Mesendoderm (in vitro differentiated cells): ENCODE results near the gene STOM.
"Not testable (repeated sequence)": the region's sequence is repeated elsewhere in the genome, so short reads cannot be mapped to it uniquely, and the experiment has no call there.

Source experiments
- DNase-seq: peaks from one replicate; pipeline ENCODE4 v3.0.0; 2013
- H2AK5ac ChIP-seq: 2 replicates; pipeline ENCODE4 v1.6.1; 2013; ENCODE audit warnings: low read length, inconsistent platforms
- H2BK120ac ChIP-seq: 2 replicates; pipeline ENCODE4 v1.6.1; 2013; ENCODE audit warnings: low read depth, mild to moderate bottlenecking, low read length, moderate library complexity, mixed read lengths
- H2BK15ac ChIP-seq: replicated peaks from 2 replicates; pipeline ENCODE4 v1.6.1; 2013; ENCODE audit warnings: low read depth, mild to moderate bottlenecking, moderate library complexity
- H2BK5ac ChIP-seq: 2 replicates; pipeline ENCODE4 v1.6.1; 2013; ENCODE audit warnings: low read length, inconsistent platforms
- H3K18ac ChIP-seq: 2 replicates; pipeline ENCODE4 v1.6.1; 2013; ENCODE audit warnings: mild to moderate bottlenecking, low read length, mixed read lengths
- H3K23ac ChIP-seq: one replicate; pipeline ENCODE4 v1.6.1; 2013; ENCODE audit warnings: low read length
- H3K27ac ChIP-seq: 2 replicates; pipeline ENCODE4 v1.5.1; 2013; ENCODE audit warnings: low read depth, mild to moderate bottlenecking, inconsistent platforms, low read length, moderate library complexity
- H3K27me3 ChIP-seq: 2 replicates; pipeline ENCODE4 v1.6.1; 2013; ENCODE audit warnings: low read length, control low read depth, mild to moderate bottlenecking, inconsistent platforms; ENCODE audit not compliant: insufficient read depth, poor library complexity
- H3K36me3 ChIP-seq: 2 replicates; pipeline ENCODE4 v1.6.1; 2013; ENCODE audit warnings: low read length, inconsistent platforms; ENCODE audit not compliant: control insufficient read depth, insufficient read depth
- H3K4ac ChIP-seq: one replicate; pipeline ENCODE4 v1.6.1; 2013; ENCODE audit warnings: low read depth, mild to moderate bottlenecking, low read length, moderate library complexity
- H3K4me1 ChIP-seq: 2 replicates; pipeline ENCODE4 v1.6.1; 2013; ENCODE audit warnings: low read depth, low read length, inconsistent platforms; ENCODE audit not compliant: control insufficient read depth
- H3K4me2 ChIP-seq: 2 replicates; pipeline ENCODE4 v1.6.1; 2013; ENCODE audit warnings: low read length
- H3K4me3 ChIP-seq: 2 replicates; pipeline ENCODE4 v1.5.1; 2013; ENCODE audit warnings: mild to moderate bottlenecking, low read length
- H3K56ac ChIP-seq: one replicate; pipeline ENCODE4 v1.6.1; 2013; ENCODE audit warnings: low read length
- H3K79me1 ChIP-seq: 2 replicates; pipeline ENCODE4 v1.6.1; 2013; ENCODE audit warnings: low read length, inconsistent platforms
- H3K79me2 ChIP-seq: 2 replicates; pipeline ENCODE4 v1.6.1; 2013; ENCODE audit warnings: mild to moderate bottlenecking, low read length; ENCODE audit not compliant: control insufficient read depth, insufficient read depth
- H3K9ac ChIP-seq: 2 replicates; pipeline ENCODE4 v1.6.1; 2013; ENCODE audit warnings: low read length, inconsistent platforms
- H4K5ac ChIP-seq: one replicate; pipeline ENCODE4 v1.6.1; 2013; ENCODE audit warnings: low read length
- H4K8ac ChIP-seq: one replicate; pipeline ENCODE4 v1.6.1; 2013; ENCODE audit warnings: low read depth, mild to moderate bottlenecking, control low read depth, low read length, moderate library complexity
- WGBS: extraction: QIAGEN DNeasy Blood & Tissue Kit; methylation state at CpG from one replicate; pipeline ENCODE4 v1.1.7; 2013; ENCODE audit warnings: low lambda C conversion rate, missing lambda C conversion rate; ENCODE audit not compliant: insufficient coverage; ENCODE audit errors: extremely low coverage; 5-methylcytosine and 5-hydroxymethylcytosine counted together

STOM gene

DNA sequence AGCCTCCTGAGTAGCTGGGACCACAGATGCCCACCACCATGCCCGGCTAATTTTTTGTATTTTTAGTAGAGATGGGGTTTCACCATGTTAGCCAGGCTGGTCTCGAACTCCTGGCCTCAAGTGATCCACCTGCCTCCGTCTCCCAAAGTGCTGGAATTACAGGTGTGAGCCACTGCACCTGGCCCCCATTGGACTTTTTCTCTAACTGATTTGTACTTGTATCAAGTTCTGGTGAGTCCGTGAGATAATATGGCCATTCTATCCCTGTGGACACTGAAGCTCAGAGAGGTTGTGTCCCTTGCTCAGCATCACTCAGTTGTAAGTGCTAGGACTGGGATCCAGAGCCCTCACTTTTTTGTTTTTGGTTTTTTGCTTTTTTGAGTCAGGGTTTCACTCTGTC lies 78.5 kb downstream of the STOM start:
- not testable (repeated sequence) for H2AK5ac ChIP-seq, H3K18ac ChIP-seq, H2BK120ac ChIP-seq, H3K79me2 ChIP-seq, H2BK5ac ChIP-seq, H3K4me2 ChIP-seq, H3K36me3 ChIP-seq, H3K9ac ChIP-seq, H2BK15ac ChIP-seq, H4K5ac ChIP-seq, H4K8ac ChIP-seq, H3K4ac ChIP-seq, H3K27ac ChIP-seq, H3K23ac ChIP-seq, H3K27me3 ChIP-seq, DNase-seq, H3K4me3 ChIP-seq, H3K79me1 ChIP-seq, H3K56ac ChIP-seq
- H3K4me1 ChIP-seq = peaks cover 12% of the 10 kb centered on the region
- no CpG with 5 or more reads among the region's 4 CpGs for WGBS

DNA sequence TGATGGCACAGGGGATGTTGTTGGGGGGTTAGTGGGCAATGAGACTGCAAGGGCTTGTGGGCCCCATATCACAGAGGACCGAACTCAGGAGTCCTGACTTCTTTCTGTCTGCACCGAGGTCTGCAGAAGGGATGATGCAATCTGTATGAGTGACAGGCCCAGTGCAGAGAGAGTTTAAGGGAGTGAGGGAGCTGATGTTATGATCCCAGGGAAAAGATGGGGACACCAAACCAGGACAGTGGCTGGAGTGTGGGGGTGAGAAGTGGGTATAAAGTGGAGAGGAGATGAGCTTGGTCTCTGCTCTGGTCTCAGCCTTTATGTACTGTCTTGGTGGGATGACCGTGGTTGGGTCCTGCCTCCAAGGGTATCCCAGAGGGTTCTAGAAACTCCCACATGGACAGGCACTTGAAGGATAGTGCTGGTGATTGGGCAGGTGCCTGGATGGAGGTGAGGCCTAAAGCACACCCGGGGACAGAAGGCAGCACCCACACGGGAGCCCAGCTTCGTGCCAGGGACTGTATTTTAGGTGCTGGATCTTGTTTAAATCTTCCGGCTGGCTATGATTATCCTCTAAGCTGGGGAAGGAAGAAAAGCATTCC lies 80.2 kb downstream of the STOM start:
- H2AK5ac ChIP-seq = no peak overlapping the region
- peak overlapping the region; percentile 49 for H3K4ac ChIP-seq
- peak overlapping the region; percentile 62 for H3K56ac ChIP-seq
- no peak overlapping the region for H3K4me2 ChIP-seq
- H3K27ac ChIP-seq = peak overlapping the region; percentile 58
- H3K23ac ChIP-seq = peak overlapping the region; percentile 31
- no CpG with 5 or more reads among the region's 7 CpGs for WGBS
- H4K8ac ChIP-seq = no peak overlapping the region
- H3K27me3 ChIP-seq = no peaks in the 10 kb centered on the region
- H3K9ac ChIP-seq = no peak overlapping the region
- H3K18ac ChIP-seq = no peak overlapping the region
- no peak for DNase-seq
- H3K4me1 ChIP-seq = peaks cover 17% of the 10 kb centered on the region
- no peak overlapping the region for H2BK120ac ChIP-seq
- H3K79me1 ChIP-seq = no peaks in the 10 kb centered on the region
- peak overlapping the region; percentile 42 for H2BK5ac ChIP-seq
- H2BK15ac ChIP-seq = no peak overlapping the region
- no peaks in the 10 kb centered on the region for H3K36me3 ChIP-seq
- H3K4me3 ChIP-seq = no peak overlapping the region
- no peak overlapping the region for H4K5ac ChIP-seq
- H3K79me2 ChIP-seq = no peaks in the 10 kb centered on the region

DNA sequence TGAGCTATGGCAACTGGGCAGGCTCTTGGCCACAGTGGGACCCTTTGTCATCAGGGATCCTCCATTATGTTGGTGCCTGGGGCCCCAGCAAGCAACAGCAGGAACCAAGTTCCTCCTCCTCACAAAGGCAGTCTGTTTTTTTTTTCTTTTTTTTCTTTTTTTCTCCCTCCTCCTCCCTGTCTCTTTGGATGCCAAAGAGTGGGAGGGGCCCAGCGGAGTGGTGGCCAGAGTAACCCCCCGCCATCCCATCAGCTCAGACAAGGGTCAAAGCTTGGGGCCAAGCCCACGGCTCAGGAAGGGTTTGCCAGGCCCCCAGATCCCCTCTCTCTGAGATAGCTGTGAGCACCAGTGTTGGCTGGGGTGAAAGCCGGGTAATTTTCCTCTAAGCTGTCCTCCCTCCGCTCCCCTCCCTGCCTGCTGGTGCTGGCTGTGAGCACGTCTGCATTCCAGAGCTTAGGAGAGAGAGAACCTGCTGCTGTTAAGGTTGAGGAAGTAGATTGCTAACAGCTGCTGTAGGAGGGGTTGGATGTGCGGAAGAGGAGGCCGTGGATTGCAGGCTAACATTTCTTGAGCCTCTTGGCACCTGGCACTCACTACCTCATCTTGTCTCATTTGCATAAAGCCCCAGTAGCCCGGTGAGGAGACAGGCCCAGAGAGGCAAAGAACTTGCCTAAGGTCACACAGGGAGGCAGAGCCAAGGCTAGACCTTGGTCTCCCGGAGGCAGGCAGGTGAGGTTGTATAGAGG lies 80.9 kb downstream of the STOM start:
- Histone ChIP-seq H3K4me3 (no peak overlapping the region), H3K4me1 (peaks cover 17% of the 10 kb centered on the region)
- no CpG with 5 or more reads among the region's 10 CpGs for WGBS

More for the DNA sequence above, 80.9 kb downstream of the STOM start:
- Histone ChIP-seq H3K9ac (peak overlapping the region; percentile 11), H3K4ac (no peak overlapping the region), H4K8ac (no peak overlapping the region), H3K27me3 (no peaks in the 10 kb centered on the region), H3K27ac (peak overlapping the region; percentile 58), H2AK5ac (peak overlapping the region; percentile 6), H3K4me2 (no peak overlapping the region), H4K5ac (no peak overlapping the region), H3K23ac (no peak overlapping the region), H3K79me2 (no peaks in the 10 kb centered on the region), H3K18ac (peak overlapping the region; percentile 3), H3K36me3 (no peaks in the 10 kb centered on the region), H2BK120ac (no peak overlapping the region), H3K79me1 (no peaks in the 10 kb centered on the region), H2BK5ac (peak overlapping the region; percentile 42), H3K56ac (peak overlapping the region; percentile 62), H2BK15ac (no peak overlapping the region)
- peak; percentile 96 for DNase-seq
